Measurements from ENCODE around the gene PODXL2.

- TF ChIP-seq USF2 (CRISPR knock-in tag; IDR thresholded peaks at IDR 0.05) = no peak
- TF ChIP-seq, protein P1, sequence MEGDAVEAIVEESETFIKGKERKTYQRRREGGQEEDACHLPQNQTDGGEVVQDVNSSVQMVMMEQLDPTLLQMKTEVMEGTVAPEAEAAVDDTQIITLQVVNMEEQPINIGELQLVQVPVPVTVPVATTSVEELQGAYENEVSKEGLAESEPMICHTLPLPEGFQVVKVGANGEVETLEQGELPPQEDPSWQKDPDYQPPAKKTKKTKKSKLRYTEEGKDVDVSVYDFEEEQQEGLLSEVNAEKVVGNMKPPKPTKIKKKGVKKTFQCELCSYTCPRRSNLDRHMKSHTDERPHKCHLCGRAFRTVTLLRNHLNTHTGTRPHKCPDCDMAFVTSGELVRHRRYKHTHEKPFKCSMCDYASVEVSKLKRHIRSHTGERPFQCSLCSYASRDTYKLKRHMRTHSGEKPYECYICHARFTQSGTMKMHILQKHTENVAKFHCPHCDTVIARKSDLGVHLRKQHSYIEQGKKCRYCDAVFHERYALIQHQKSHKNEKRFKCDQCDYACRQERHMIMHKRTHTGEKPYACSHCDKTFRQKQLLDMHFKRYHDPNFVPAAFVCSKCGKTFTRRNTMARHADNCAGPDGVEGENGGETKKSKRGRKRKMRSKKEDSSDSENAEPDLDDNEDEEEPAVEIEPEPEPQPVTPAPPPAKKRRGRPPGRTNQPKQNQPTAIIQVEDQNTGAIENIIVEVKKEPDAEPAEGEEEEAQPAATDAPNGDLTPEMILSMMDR (IDR thresholded peaks at IDR 0.05) = no peak
- no peak for TF ChIP-seq NR2C2 (CRISPR knock-in tag; IDR thresholded peaks at IDR 0.05)
- no peak for TF ChIP-seq ATF1 (CRISPR knock-in tag; IDR thresholded peaks at IDR 0.05)
- TF ChIP-seq ATF3 (CRISPR knock-in tag; conservative IDR thresholded peaks at IDR 0.05) = no peak
- no peak for TF ChIP-seq SP1 (CRISPR knock-in tag; conservative IDR thresholded peaks at IDR 0.05)
Measured at GRCh38 chr3:127666676-127667075, 37.7 kb downstream of the PODXL2 start.
